ENCODE results near the gene ADCY1.

Gene ADCY1

DNA sequence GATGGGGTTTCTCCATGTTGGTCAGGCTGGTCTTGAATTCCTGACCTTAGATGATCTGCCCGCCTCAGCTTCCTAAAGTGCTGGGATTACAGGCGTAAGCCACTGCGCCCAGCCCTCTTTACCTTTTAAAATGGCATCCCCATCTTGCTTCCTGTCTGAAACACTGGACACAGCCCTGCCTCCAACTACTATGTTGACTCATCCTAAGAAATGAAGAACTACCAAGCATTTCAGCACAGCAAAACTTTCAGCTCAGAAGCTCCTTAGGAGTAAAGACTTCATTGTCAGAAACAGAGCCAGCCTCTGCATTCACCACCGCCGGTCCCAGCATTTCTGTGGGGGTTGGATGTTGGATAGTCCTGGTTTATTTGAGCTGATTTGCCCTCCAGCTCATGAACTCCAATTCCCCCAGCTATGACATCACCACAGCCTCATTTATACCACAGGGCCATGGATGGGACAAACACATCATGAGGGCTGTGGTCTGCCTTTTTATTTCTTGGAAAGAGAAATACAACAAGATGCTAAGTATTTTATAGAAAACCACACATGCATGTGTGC, 123.5 kb downstream of the ADCY1 start:
- DNase-seq: no peak

DNA sequence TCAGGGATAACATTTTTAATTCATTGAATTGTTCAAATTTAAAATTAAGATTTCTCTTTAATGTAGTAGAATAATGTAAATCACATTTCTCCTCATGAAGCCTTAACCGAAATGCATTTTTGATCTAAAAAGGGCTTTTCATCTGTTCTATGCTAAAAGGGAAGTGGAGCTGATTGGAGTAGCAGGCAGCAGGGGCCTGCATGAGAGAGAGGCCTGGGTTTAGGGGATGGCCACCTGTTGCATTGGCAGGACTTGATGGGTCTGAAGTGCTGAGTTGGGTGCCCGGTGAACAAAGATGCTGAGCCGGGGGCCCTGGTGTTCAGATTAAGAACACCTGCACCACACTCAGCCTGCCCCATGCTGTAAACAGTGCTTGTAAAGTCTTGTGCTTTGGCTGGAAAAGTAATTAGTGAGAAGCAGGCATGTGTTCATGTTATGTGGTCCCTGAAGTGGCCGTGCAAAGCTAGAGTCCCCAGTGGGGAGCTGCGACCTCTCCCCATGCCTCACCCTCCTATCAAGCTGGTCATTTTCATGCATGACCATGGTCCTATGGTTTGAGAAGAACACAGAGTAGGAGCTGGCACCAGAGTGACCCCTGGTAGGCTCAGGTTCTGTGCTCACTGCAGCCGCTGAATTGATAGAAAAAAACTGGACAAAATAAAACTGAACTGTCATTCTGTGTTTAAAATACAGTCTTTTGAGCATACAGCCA, 124.3 kb downstream of the ADCY1 start:
- no peak for DNase-seq

DNA sequence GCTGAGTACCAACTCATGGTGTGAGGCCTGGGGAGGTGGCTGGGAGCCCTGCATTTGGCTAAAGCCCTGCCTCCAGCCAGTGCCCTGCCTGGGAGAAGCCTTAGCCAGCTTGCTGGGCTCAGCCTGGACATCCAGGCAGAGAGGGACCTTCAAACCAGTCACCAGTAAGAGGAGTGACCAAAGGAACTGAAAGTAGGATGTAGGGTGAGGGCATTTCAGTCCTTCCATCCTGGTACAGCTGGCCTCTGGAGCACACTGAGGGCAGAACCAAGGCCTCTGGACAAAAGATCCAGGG, 124.8 kb downstream of the ADCY1 start:
- no peak for DNase-seq

DNA sequence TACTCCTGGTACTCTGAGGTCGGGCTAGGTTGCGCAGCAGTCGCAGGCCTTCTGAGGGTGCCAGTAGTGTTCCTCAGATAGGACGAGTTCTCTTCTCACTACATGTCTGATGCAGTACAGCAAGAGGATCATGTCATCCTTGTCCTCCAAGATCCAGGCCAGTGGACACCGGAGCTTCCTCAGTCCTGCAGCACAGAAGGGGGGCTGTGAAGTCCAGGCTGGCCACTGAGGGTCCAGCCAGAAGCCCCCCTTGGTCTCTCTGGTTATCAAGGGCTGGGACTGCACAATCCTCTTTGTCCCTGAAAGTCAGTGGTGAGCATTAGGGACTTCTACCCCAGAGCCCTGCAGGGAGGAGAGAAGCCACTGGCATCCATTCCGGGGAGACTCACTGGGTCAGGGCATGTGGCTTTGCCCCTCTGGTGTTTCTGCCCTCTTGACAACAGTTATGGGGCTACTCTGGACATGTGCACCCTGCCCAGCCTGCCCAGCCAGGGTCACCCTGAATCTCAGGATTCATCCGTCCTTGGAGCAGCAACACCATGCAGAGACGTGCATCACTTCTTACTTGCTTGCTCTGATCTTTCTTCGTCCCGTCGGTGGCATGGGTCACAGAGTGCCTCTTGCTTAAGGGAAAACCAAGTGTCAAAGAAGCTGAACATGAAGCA, 125.7 kb downstream of the ADCY1 start:
- DNase-seq: no peak

DNA sequence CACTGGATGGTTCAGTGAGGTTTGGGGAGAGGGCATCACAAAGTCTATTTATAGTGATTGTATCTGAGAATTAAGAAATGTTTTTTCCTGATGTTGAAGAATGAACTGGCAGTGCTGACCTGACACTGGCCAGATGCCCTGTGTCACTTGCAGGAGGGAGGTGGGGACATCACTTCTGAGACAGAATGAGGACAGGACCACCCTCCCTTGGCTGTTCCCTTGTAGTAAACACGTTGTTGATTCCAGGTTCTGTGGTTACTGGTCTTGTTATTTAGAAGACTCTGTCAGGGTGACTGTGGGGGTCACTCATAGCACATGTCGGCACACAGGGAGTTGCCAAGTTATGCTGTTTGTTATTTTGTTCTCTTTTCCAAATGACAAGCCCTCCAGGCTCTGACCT, 126.4 kb downstream of the ADCY1 start:
- no peak for DNase-seq

DNA sequence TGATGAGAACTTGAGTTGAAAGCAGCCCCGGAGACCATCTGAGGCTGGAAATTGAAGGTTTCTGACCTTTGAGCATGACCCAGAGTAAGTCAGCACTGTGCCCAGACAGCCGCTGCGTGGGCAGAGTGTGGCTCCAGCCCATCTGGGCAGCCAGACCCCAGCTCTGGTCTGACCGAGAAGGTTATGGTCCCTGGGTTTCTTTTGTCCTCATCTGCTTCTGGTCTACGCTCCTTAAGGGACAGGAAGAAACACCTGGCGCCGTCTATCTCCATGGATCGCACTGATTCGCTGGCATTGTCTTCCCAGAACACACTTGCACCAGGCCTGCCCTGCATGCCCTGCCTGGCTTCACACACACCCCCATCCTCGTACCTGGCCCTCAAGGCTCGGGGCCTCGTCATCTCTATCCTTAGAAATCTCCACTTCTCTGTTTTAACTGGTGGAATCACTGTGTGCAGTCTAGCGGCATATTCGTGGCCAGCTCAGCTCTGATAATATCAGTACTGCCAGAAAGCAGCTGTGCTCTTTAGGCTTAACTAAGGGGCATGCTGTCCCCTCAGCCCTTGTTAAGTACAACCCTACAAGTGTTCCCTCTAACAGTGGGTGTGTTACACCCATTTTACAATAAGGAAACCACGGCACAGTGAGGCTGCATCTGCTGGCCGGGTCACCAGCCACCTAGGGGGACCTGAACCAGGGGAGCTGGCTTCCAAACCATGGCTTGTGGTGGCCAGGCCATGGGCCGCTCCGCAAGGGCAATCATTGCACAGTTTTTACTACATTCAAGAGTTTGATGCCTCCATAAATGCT, 127.7 kb downstream of the ADCY1 start:
- no peak for DNase-seq

DNA sequence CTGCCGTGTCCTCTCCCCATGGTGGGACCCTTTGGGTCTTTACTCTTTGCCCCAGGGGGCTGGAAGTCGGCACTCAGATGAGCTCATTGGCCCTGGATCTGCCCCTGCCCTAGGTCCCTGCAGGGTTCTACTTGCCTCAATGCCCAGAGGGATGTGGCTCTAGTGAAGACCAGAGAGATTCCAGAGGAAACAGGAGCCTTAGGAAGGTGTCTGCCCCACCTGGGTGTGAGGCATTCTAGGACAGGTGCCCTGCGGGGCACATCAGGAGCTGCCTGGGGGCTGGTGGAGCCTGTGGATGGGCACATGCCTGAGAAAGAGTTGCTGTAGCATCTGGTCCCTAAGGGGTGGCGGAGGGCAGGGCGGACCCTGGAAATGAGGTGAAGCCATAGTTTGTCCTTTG, 128.6 kb downstream of the ADCY1 start:
- DNase-seq: no peak

DNA sequence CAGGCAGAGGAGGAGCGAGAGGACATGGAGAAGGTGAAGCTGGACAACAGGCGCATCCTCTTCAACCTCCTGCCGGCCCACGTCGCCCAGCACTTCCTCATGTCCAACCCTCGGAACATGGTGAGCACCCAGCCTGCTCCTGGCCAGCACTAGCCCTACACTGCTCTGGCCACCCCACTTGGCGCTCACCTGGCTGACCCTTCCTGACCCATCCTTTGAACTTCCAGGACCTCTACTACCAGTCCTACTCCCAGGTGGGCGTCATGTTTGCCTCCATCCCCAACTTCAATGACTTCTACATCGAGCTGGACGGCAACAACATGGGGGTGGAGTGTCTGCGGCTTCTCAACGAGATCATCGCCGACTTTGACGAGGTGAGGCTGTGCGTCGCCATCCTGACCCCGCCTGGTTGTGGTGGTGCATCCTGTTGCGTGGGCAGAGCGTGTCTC, 129.2 kb downstream of the ADCY1 start:
- no peak for DNase-seq

DNA sequence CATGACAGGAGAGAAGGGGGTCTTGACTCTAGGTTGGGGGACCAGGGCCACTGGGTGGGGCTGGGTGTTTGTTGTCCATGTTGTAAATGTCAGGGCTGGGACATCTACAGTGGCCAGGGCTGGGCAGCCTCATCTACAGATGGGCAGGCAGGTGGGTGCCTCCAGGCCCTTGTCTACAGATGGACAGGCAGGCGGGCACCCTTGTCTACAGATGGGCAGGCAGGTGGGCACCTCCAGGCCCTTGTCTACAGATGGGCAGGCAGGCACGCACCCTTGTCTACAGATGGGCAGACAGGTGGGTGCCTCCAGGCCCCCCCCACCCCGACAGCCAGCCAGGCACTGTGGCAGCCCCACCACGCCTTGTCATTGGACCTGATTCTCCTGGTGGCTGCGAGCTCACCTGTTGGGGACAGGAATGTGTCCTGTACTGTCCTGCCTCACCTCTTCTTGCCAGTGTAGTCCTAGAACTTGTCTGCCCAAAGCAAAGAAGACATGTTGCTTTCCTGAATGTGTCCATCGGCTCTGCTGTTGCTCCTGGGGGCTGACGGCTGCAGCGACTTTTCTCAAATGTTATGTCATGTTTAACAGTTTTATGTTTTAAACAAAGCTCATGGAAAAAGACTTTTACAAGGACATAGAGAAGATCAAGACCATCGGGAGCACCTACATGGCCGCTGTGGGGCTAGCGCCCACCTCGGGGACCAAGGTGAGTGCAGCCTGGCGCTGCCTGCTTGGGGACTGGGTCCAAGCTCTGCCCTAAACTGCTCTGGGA, 129.9 kb downstream of the ADCY1 start:
- DNase-seq: no peak

DNA sequence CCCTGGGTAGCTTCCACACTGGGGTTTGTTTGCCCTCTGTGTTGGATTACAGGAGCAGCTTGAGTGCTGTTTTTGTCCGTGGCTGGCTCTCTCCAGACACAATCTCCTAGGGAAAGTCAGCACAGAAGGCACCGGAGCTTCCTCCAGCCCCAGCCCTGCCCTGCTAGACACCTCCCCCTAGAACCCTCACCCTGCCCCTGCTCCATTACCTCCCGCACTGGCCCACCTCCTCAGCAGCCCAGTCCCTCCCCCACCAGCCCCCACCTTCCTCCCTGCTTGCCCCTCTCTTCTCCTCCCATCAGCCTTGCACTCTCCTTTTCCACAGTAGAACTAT, 130.5 kb downstream of the ADCY1 start:
- no peak for DNase-seq

DNA sequence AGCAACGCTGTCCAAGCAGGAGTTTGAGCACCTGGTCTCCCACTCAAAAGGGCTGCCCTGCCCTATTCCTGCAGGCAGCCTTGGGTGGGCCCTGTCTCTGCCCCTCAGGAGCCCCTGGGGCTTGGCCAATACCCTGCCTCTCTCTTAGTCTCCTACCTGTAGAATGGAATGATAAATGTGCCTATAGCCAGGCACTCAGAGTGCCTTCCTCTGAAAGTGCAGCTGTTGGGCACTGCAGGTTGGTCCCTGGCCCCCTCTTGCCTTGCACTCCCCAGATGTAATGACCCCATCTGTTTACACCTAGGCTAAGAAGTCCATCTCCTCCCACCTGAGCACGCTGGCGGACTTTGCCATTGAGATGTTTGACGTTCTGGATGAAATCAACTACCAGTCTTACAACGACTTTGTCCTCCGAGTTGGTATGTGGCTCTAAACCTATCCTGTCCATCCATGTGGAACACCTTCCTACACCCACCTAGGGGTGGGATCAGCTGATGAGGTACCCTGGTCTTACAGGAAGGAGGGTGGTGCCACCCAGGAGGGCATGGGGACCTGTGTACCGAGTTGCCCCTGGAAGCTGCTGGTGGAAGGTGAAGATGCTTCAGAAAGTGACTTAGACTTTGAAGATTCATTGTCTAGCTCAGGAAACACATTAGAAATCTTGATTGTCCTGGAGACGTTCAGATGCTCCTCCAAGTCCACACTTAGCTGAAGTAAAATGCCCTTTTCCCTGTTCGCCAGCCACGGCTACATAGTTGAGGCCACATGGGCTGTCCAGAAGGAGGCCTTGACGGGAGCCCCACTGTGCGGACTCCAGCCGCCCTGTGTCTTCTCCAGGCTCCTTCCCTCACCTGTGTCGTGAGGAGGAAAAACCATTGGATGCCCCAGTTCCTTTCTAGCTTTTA, 134.1 kb downstream of the ADCY1 start:
- no peak for DNase-seq

DNA sequence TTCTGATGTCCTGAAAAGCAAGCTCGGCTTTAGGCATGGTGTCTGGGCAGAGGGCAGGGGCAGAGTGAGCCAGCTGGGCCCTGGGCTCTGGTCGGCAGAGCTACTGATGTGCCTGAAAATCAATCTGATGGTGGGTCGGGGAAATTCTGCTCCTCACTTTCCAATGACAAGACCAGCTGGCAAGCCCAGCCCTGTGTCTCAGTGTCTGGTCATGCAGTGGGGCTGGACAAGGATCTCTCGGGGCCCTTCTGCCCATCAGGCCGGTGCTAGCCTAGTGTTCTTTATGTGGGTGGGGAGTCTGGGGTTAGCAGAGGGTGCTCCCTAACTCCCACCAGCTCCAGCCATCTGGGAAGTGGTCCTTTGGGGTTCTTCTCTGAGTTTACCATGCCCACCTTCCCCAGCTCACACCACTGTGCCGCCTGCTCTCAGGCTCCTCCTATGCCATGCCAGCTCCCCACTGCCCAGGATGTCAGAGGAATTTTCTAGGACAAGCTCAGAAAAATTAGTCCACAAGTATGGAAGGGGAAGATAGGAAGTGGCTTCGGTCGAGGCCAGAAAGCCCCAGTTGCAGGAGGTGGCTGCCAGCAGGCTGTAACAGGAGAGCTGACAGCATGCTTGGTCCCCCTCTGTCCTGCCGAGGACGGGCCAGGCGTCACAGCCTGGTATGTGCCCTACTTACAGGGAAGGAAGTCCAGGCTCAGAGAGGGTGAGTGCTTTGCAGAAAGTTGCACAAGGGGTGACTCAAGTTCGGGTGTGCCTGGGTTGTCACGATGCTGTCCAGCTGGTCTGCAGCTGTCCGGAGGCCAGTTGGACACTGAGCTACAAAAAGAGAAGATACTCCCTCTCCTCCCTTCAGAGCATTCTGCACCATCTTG, 135.2 kb downstream of the ADCY1 start:
- DNase-seq: no peak

DNA sequence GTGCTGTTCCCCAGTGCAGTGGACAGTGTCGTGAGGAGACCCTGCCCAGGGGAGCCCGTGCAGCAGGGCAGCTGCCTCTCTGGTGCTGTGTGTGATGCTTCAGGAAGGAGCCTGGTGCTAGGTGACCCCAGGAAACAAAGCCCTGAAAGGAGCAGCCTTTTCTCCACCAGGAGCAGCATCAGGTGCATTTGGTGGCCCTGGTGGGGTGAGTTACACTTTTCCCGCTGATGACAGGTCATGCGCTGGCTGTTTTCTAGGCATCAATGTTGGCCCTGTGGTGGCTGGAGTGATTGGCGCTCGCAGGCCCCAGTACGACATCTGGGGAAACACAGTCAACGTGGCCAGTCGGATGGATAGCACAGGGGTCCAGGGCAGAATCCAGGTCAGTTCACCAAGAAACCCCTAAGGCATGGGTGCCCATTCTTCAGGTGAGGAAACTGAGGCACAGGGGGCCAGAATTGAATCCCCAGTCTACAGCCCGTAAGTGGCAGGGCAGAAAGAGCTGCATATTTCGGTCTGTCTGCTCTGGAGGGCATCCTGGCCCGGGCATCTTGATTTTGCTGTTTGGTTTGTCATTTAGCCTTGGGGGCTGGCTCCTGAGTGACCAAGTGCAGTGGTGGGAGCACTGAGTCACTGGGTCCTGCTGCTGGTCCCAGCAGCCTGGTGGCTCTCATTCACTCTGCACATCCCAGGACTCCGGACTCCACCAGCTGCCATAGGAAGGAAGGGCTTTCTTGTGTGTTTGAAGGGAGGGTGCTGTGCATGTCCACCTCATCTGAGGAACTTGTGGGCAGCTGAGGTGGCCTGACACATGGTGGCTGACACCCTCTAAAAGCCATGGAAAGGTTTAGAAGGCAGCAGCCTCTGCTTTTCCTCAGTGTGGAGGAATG, 136.3 kb downstream of the ADCY1 start:
- DNase-seq: no peak

DNA sequence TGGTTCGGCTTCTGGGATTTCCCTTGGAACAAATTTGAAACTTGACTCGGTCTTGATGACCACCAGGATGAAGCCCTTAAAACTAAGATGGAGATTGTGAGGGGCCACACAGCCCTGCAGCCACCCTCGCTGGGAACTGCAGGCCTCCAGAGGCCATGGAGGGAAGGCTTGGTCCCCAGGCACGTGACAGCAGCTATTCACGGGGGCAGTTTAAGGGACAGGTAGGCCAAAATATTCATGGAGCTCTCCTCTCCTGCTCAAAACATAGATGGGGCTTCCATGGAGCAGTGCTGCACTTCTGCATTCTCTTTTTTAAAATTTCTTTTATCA, 137.0 kb downstream of the ADCY1 start:
- no peak for DNase-seq

DNA sequence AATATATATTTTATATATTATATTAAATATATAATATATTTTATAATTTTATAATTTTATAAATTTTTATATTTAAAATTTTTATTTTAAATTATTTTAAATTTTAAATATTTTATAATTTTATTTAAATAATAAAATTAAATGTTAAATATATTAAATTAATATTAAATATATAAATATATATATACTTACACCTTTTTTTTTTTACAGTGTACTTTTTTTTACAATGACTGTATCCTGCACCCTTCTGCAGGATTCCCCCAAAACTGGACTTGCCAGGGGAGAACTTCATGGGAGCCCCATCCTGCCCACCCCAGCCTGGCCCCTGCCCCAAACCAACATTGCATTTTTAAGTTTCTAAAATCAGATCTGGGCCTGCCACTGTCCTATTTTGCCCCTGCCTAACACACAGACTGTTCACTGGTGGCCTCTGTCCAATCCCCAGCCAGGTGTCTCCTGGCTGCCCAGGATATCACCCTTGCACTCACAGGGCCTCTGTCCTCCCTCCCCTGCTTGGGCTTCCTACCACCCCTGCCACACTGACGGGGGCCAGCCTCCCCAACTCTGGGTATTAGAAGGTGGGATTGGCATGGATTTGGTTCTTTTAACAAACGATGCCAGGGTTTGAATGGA, 138.0 kb downstream of the ADCY1 start:
- DNase-seq: no peak

DNA sequence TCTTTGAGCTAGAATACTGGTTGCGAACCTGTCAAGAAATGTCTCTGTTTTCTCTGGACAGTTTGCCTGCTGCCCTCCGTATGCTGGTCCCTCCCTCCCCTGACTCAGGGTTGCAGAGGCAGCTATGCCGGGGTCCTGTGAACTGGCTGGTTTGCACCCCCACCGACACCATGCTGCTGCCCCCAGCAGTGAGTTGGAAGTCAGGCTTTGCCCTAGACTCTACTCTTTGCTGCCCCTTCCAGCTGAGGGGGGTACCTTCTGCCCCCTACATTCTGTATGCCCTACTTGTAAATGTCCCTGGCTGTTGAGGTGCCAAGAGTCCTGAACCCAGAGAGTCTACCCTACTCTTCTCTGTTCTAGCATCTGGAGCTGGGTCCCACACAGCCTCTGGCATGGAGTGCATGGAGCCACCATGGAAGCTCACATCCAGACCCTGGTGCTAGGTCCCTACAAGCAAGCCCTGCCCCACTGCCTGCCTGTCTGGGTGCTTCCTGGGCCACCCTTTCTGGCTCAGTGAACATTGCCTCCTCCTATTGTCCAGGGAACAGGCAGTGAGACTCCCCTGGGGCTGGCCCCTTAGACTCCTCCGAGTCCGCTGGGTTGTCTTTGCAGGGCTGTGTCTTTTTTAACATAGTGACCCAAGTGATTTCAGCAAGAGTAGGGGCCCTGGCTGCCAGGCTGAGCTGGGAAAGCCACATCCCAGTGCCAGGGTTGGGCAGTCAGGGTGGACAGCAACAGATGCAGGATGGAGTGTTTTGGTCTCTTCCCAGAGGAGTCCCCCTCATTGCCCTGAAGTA, 138.9 kb downstream of the ADCY1 start:
- DNase-seq: no peak

DNA sequence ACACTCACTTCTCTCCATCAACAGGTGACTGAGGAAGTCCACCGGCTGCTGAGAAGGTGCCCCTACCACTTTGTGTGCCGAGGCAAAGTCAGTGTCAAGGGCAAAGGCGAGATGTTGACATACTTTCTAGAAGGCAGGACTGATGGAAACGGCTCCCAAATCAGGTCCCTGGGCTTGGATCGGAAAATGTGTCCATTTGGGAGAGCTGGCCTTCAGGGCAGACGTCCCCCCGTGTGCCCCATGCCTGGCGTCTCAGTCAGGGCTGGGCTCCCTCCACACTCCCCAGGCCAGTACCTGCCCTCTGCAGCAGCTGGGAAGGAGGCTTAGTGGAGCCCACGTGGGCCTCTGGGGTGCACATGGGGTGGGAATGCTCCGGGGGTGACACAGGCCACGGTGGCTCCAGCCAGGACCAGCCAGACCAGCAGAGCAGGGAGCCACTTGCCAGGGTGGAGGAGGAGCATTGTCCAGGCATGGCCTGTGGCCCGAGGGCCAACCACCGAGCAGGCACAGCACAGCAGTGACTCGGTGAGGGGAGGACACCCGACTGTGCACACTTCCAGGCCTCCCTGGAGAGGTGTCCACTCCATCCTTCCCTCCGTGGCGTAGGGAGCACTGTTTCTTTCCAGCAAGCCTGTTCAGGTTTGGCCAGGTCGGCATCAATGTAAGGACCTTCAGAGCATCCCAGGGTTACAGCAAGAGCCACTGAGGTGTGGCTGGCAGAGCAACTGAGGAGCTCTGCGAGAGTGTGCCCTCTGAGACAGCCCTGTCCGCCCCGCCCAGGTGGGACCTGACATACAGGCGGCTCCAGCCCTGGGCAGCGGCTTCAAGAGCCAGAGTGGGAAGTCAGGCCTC, 139.7 kb downstream of the ADCY1 start:
- DNase-seq: no peak

DNA sequence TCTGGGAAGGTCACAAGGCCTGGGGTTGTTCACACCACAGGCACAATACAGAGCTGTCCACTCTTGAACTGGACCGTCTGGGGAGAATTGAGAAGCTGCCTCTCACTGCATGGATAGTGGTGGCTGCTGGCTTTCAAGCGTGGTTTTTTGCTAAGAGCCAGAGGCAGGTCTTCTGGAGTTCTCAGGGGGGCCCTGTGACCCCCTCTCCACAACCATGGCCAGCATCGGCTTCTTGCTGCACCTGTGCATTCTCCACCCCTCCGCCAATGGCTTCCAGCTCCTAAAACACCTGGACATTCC, 140.3 kb downstream of the ADCY1 start:
- DNase-seq: no peak
